ENCODE data around the gene STXBP5. TPM values are rescaled to one million over a fixed set of nuclear protein-coding genes. Genes with fewer than 3 reads are reported as not detected.

Gene STXBP5
- total RNA-seq, 6 experiments from 2014 or later, result 29.5 to 36.2 (median 32.1) TPM

GRCh38 chr6:147347882-147348575 is 143.8 kb downstream of the STXBP5 start:
- no peak for TF ChIP-seq CTCF (IDR thresholded peaks at IDR 0.05)
- no peak overlapping the region for H3K27ac Mint-ChIP-seq
- no peak overlapping the region for H3K4me3 Mint-ChIP-seq
- H3K4me1 Mint-ChIP-seq (ENCODE audit: low read depth), result no peaks in the 10 kb centered on the region
- H3K27me3 Mint-ChIP-seq (ENCODE audit: insufficient read depth), result no peaks in the 10 kb centered on the region; the same call in 1 of the 2 replicates
- DNase-seq, result no peak
- no peaks in the 10 kb centered on the region for H3K9me3 Mint-ChIP-seq
- peaks cover 19% of the 10 kb centered on the region for H3K36me3 Mint-ChIP-seq (ENCODE audit: low read depth)

GRCh38 chr6:147361311-147361981 is 157.2 kb downstream of the STXBP5 start:
- no peak for TF ChIP-seq CTCF (IDR thresholded peaks at IDR 0.05)
- no peaks in the 10 kb centered on the region for H3K9me3 Mint-ChIP-seq
- H3K4me1 Mint-ChIP-seq (ENCODE audit: low read depth), result no peaks in the 10 kb centered on the region
- no peak overlapping the region for H3K4me3 Mint-ChIP-seq
- H3K27me3 Mint-ChIP-seq (ENCODE audit: insufficient read depth), result no peaks in the 10 kb centered on the region
- DNase-seq, result no peak
- H3K27ac Mint-ChIP-seq, result no peak overlapping the region
- H3K36me3 Mint-ChIP-seq (ENCODE audit: low read depth), result peaks cover 34% of the 10 kb centered on the region

GRCh38 chr6:147366290-147366689 is 162.1 kb downstream of the STXBP5 start:
- H3K4me3 Mint-ChIP-seq, result no peak overlapping the region
- DNase-seq, result no peak
- no peaks in the 10 kb centered on the region for H3K9me3 Mint-ChIP-seq
- H3K27ac Mint-ChIP-seq, result no peak overlapping the region
- H3K4me1 Mint-ChIP-seq (ENCODE audit: low read depth), result no peaks in the 10 kb centered on the region
- no peaks in the 10 kb centered on the region; the same call in 1 of the 2 replicates for H3K27me3 Mint-ChIP-seq (ENCODE audit: insufficient read depth)
- H3K36me3 Mint-ChIP-seq (ENCODE audit: low read depth), result peaks cover 16% of the 10 kb centered on the region; the same call in 1 of the 2 replicates
- TF ChIP-seq CTCF (IDR thresholded peaks at IDR 0.05), result no peak

- H3K27me3 Mint-ChIP-seq (ENCODE audit: insufficient read depth), result no peaks in the 10 kb centered on the region; the same call in 1 of the 2 replicates
- no peaks in the 10 kb centered on the region for H3K4me1 Mint-ChIP-seq (ENCODE audit: low read depth)
- TF ChIP-seq CTCF (IDR thresholded peaks at IDR 0.05), result no peak
- no peak overlapping the region for H3K27ac Mint-ChIP-seq
- peaks cover 21% of the 10 kb centered on the region for H3K36me3 Mint-ChIP-seq (ENCODE audit: low read depth)
- H3K9me3 Mint-ChIP-seq, result no peaks in the 10 kb centered on the region
- no peak for DNase-seq
- no peak overlapping the region for H3K4me3 Mint-ChIP-seq
Observed at GRCh38 chr6:147371325-147371724, 167.1 kb downstream of the STXBP5 start.

DNA sequence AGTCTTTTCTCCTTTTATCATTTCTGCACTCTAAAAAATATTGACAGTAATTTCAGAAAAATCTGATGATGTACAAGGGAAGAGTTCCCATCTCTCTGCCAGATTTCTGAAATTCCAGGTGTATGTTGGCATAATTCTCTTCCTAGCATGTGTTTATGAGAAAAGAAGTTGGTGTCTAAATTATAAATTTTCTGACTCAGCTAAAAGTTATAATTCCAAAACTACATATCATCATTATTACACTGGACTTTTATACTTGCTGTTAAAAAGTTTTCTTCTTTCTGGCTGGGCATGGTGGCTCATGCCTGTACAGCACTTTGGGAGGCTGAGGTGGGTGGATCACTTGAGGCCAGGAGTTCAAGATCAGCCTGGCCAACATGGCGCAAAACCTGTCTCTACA is 168.6 kb downstream of the STXBP5 start:
- TF ChIP-seq CTCF (IDR thresholded peaks at IDR 0.05), result no peak
- H3K27me3 Mint-ChIP-seq (ENCODE audit: insufficient read depth), result peaks cover 2% of the 10 kb centered on the region; the same call in 1 of the 2 replicates
- H3K9me3 Mint-ChIP-seq, result no peaks in the 10 kb centered on the region
- no peaks in the 10 kb centered on the region for H3K4me1 Mint-ChIP-seq (ENCODE audit: low read depth)
- no peak for DNase-seq
- peaks cover 19% of the 10 kb centered on the region for H3K36me3 Mint-ChIP-seq (ENCODE audit: low read depth)
- no peak overlapping the region for H3K4me3 Mint-ChIP-seq
- H3K27ac Mint-ChIP-seq, result no peak overlapping the region

Measured in HFFc6 (cell line).